GM19463 (cell line): ENCODE data around the gene ZNF23.

Experiments used
- ATAC-seq: cut with Tn5 transposase; IDR thresholded peaks from one replicate; pipeline ENCODE4 v1.9.1; 2021; ENCODE audit warnings: mild to moderate bottlenecking, moderate library complexity; ENCODE audit not compliant: unreplicated experiment

The ZNF23 gene

GRCh38 chr16:71472051-71472450 lies 10.0 kb upstream of the ZNF23 start:
- no peak for ATAC-seq

GRCh38 chr16:71467810-71468209 lies 5.8 kb upstream of the ZNF23 start:
- no peak for ATAC-seq

- ATAC-seq = no peak
Observed at GRCh38 chr16:71464231-71464630, 2.2 kb upstream of the ZNF23 start.

DNA sequence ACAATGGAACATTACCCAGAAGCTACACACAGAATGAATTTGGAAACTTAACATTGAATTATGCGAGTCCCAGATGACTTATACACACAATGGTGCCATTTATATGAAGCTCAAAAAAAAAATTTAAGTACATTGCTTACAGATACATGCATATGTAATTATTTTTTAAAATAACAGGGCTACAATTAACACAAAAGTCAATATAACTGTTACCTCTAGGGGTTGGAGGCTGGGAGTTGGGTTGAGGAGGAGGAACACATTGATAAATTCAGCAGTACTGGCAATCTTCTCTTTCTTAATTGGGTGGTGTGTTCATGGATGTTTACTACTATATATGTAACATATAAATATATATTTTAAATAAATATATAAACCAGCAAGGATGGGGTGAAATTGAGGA lies 1.1 kb downstream of the ZNF23 start:
- no peak for ATAC-seq

GRCh38 chr16:71460236-71460635 lies 1.8 kb downstream of the ZNF23 start:
- ATAC-seq = no peak

- ATAC-seq = no peak
Observed at GRCh38 chr16:71459510-71459909, 2.5 kb downstream of the ZNF23 start.

- ATAC-seq = no peak
Observed at GRCh38 chr16:71456801-71457200, 5.2 kb downstream of the ZNF23 start.

- ATAC-seq = no peak
Observed at GRCh38 chr16:71453036-71453435, 9.0 kb downstream of the ZNF23 start.

DNA sequence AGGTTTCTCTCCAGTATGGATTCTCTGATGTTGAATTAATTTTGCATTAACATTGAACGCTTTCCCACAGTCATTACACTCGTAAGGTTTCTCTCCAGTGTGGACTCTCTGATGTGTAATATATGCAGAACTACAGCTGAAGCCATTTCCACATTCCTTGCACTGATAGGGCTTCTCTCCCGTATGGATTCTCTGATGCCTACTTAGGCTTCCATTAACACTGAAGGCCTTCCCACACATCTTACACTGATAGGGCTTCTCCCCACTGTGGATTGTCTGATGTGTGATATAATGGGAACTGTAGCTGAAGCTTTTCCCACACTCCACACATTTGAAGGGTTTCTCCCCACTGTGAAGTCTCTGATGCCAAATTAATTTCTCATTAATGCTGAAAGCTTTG lies 13.0 kb downstream of the ZNF23 start:
- no peak for ATAC-seq

DNA sequence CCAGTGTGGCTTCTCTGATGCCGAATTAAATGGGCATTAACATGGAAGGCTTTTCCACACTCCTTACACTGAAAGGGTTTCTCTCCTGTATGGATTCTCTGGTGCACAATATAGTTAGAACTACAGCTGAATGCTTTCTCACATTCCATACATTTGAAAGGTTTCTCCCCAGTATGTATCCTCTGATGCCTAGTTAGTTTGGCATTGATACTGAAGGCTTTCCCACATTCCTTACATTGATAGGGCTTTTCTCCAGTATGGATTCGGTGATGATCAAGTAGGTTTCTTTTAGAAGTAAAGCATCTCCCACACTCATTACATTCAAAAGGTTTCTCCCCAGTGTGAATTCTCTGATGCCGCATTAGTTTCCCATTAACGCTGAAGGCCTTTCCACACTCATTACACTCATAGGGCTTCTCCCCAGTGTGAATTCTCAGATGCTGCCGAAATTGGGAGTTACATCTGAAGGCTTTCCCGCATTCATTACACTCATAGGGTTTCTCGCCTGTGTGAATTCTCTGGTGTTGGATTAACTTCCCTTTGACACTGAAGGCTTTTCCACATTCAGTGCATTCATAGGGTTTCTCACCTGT lies 13.7 kb downstream of the ZNF23 start:
- ATAC-seq = no peak

DNA sequence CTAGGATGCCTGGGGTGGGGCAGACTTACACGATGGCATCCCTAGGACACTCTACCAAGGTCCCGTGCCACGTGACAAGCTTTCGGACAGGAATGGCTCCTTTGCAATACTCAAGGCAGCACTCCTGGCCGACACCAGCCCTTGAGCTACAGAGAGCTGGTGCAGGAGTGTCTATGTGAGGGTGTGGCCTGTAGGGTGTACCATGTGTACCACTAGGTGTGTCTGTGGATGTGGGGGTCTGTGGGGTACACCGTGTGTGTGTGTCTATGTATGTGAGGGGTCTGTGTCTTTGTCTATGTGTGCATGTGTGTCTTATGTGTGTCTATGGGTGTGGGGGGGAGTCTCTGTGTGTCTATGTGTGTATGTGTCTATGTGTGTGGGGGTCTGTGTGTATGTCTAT lies 18.3 kb downstream of the ZNF23 start:
- ATAC-seq = no peak

- ATAC-seq = no peak
Observed at GRCh38 chr16:71442051-71442440, 20.0 kb downstream of the ZNF23 start, which contains the start of gene TLE7. TSS of gene TLE7 (minus strand) at chr16:71442054. CDS start at chr16:71433324, 8,730 bp downstream.

DNA sequence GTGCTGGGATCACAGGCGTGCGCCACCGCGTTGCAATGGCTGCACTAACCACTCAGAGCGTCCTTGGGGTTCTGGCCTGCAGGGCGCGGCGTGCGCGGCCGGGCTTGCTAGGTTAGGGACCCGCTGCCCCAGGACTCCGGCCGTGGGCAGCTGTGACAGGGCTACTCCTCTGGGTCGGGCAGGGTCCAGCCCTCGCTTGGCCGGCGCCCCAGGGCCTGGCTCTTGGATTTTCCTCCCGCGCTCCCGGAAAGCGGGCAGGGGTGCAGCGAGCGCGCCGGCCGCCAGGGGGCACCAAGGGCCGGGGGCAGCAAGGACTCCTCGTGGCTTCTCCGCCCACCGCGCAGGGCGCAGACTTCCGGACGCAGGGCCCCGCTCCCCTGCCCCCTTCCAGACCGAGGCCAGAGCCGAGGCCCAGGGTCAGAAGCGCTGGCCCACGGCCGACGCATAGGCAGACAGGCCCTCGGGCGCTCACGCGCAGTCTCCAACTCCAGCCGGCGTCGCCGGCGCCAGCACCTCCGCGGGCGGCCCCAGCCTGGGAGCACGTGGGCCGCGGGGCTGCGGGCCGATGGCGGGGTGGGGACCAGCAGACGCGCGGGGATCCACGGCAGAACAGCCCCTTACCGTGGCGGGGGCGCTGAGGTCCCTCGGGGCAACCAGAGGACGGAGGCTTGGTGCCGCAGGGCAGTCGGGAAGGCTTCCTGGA lies 20.5 kb downstream of the ZNF23 start:
- no peak for ATAC-seq

DNA sequence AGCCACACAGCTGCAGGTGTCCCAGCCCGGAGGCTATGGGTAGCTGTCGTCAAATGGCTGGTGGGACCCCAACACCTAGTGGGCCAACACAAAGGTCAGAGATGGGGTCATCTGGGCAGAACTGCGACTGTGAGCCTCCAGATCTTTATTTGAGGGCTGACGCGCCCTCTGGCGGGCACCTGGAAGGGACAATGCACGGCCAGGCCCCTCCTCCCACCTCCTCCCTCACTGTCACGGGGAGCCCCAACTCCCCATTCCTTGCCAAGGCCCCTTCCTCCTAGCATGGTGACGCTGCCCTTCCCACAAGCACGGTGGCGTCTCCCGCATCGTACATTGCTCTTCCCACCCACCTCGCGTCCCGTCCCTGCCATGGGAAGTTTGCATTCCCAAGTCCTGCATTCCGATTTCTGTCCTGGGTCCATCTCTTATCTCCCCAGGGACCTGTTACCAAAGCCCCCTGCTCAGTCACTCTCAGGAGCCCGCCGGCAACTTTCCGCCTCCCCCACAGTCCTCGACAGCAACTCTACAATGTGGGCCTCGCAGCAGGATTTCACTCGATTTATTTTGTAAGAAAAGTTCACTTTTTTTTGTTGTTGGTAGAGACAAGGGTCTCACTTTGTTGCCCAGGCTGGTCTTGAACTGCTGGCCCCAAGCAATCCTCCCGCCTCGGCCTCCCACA lies 21.2 kb downstream of the ZNF23 start:
- ATAC-seq = no peak

DNA sequence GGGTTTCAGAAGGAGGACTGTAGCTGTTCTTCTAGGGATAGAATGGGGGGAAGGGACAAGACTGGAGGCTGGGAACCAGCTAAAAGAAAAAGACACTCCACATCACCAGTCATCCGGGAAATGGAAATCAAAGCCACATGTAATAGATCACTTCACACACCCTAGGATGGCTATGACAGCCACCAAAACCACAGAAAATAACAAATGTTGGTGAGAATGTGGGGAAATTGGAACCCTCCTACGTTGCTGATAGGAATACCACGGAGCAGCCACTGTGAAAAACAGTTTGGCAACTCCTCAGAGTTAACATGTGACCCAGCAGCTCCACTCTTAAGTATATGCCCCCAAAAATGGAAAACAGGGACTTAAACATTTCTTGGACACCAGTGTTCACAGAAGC lies 22.5 kb downstream of the ZNF23 start:
- ATAC-seq = no peak

DNA sequence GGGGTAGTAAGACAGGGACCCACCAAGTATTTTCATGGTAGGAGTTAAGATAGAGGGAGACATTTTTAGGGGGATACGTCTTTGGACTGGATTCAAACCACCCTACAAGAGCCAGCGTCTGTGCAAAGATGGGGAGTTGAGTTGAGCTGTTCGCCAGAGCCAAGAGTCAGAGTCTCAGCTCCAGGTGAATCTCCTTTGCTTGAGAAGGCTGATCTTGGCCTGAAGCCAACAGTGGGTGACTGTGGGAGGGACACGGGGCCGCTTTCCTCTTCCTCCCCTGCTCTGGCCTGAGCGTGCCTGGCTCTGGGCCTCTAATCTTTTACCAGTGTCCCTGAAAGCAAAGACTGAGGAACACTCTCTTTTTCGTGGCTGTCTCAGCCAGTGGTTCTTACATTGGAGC lies 25.6 kb downstream of the ZNF23 start:
- no peak for ATAC-seq

GRCh38 chr16:71432906-71433305 lies 29.1 kb downstream of the ZNF23 start:
- no peak for ATAC-seq

DNA sequence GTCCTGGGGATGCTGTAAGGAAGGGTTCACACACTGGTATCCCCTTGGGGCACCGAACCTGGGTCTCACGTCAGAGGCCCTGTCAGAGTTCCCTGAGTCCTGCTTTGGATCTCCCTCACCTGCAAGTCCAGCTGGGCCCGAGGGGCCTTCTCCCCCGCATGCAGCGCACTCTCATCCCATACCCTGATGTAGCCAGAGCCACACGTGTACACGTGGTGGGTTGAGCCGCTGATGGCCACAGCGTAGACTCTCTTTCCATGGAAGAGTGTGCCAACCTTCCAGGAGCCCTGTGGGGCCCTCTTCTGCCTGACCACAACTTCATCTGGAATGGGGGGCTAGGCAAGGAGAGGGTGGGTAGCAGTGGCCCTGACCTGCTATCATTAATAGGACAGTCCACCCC lies 30.1 kb downstream of the ZNF23 start:
- ATAC-seq = no peak

DNA sequence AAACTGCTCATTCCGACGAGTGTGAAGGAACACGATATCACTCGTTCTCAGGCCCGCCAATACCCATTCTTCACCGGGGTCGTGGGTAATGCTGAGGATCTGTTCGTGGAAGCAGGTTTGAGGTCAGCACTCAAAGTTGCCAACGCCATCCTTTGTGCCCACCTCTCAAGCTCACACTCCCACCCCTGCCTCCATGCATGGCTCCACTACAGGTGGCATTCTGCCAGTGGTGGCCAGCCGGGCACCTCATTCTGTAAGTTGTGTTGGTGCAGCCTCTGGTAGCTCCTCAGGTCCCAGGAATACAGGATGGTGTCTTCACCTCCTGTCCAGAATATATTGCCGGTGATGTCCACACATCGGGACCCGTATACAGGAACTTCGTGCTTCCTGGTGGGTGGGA lies 30.9 kb downstream of the ZNF23 start:
- no peak for ATAC-seq

GRCh38 chr16:71430744-71431143 lies 31.3 kb downstream of the ZNF23 start:
- no peak for ATAC-seq

- ATAC-seq = no peak
Observed at GRCh38 chr16:71429581-71429980, 32.5 kb downstream of the ZNF23 start.

DNA sequence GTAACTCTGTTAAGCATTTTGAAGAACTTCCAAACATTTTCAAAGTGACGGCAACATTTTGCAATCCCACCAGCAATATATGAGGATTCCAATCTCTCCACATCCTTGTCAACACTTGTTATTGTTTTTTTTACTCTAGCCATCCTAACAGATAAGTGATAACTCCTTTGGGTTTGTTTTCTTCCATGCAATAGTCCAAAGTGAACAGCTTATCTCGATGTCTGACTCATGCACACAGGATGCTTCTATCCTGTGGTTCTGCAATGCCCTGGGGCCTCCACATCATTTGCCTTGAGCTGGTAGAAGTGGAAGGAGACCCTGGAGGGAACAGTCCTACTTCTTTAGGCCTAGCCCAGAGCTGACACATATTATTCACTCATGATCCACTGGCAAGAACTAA lies 33.2 kb downstream of the ZNF23 start:
- ATAC-seq = no peak
